Kidney glomerular epithelial cell (primary cell): Measurements from ENCODE around the gene FIGLA.
A peak's percentile ranks its signal among the peaks of the same experiment; 100 is the strongest.
"Not testable (repeated sequence)": the region's sequence is repeated elsewhere in the genome, so short reads cannot be mapped to it uniquely, and the experiment has no call there.

Experiments
- DNase-seq: peaks from one replicate; lab custom pipeline; 2025; lab: John Stamatoyannopoulos, UW

The FIGLA gene

GRCh38 chr2:70808983-70809958 lies 18.8 kb upstream of the FIGLA start:
- DNase-seq = no peak

- no peak for DNase-seq
Observed at GRCh38 chr2:70807828-70808118, 17.3 kb upstream of the FIGLA start.

GRCh38 chr2:70807102-70807827 lies 16.8 kb upstream of the FIGLA start:
- DNase-seq = no peak

- DNase-seq = no peak
Observed at GRCh38 chr2:70806620-70807019, 16.2 kb upstream of the FIGLA start.

- no peak for DNase-seq
Observed at GRCh38 chr2:70806013-70806412, 15.6 kb upstream of the FIGLA start.

GRCh38 chr2:70801607-70802263 lies 11.3 kb upstream of the FIGLA start:
- DNase-seq = no peak

GRCh38 chr2:70799706-70800105 lies 9.3 kb upstream of the FIGLA start:
- DNase-seq = no peak

GRCh38 chr2:70797996-70798395 lies 7.6 kb upstream of the FIGLA start:
- not testable (repeated sequence) for DNase-seq

GRCh38 chr2:70797506-70797905 lies 7.1 kb upstream of the FIGLA start:
- no peak for DNase-seq

GRCh38 chr2:70796262-70796661 lies 5.8 kb upstream of the FIGLA start:
- DNase-seq = no peak

- DNase-seq = no peak
Observed at GRCh38 chr2:70795164-70795995, 4.9 kb upstream of the FIGLA start.

GRCh38 chr2:70793450-70793849 lies 3.0 kb upstream of the FIGLA start:
- DNase-seq = no peak

GRCh38 chr2:70789304-70790135 lies 923 bp downstream of the FIGLA start:
- peak; percentile 24 for DNase-seq

GRCh38 chr2:70785137-70785911 lies 5.1 kb downstream of the FIGLA start:
- DNase-seq = no peak

GRCh38 chr2:70784320-70784719 lies 6.1 kb downstream of the FIGLA start:
- no peak for DNase-seq

- no peak for DNase-seq
Observed at GRCh38 chr2:70779911-70780545, 10.4 kb downstream of the FIGLA start.

GRCh38 chr2:70779491-70779890 lies 11.0 kb downstream of the FIGLA start:
- no peak for DNase-seq

GRCh38 chr2:70778676-70779075 lies 11.8 kb downstream of the FIGLA start:
- DNase-seq = no peak

- DNase-seq = no peak
Observed at GRCh38 chr2:70777450-70777849, 13.0 kb downstream of the FIGLA start.

- DNase-seq = no peak
Observed at GRCh38 chr2:70776266-70776665, 14.2 kb downstream of the FIGLA start.
